Stimulated activated memory B cell treated with anti-CD40 and anti-IgM and Interleukin-4, amounts not matched to agents 10 μg/mL and 1 μg/mL and 100 μg/mL, for 72 hours (primary cell): ENCODE measurements around the gene TBC1D9B.
A peak's percentile ranks its signal among the peaks of the same experiment; 100 is the strongest.

ENCODE experiments used
- ATAC-seq: fragments of 150-1000 bp; cut with Tn5 transposase; 2 replicates; pipeline ENCODE4 v1.10.0; 2021
- H3K27ac Mint-ChIP-seq: one replicate; pipeline ENCODE4 v1.8.0; 2022; ENCODE audit warnings: mild to moderate bottlenecking, mixed read lengths
- H3K27me3 Mint-ChIP-seq: one replicate; pipeline ENCODE4 v1.8.0; 2022; ENCODE audit warnings: mixed read lengths
- H3K36me3 Mint-ChIP-seq: one replicate; pipeline ENCODE4 v1.8.0; 2022; ENCODE audit warnings: mixed read lengths
- H3K4me1 Mint-ChIP-seq: one replicate; pipeline ENCODE4 v1.8.0; 2022; ENCODE audit warnings: mixed read lengths
- H3K4me3 Mint-ChIP-seq: one replicate; pipeline ENCODE4 v1.8.0; 2022; ENCODE audit warnings: mild to moderate bottlenecking, moderate library complexity, mixed read lengths
- H3K9me3 Mint-ChIP-seq: one replicate; pipeline ENCODE4 v1.8.0; 2022; ENCODE audit warnings: mixed read lengths

The TBC1D9B gene

DNA sequence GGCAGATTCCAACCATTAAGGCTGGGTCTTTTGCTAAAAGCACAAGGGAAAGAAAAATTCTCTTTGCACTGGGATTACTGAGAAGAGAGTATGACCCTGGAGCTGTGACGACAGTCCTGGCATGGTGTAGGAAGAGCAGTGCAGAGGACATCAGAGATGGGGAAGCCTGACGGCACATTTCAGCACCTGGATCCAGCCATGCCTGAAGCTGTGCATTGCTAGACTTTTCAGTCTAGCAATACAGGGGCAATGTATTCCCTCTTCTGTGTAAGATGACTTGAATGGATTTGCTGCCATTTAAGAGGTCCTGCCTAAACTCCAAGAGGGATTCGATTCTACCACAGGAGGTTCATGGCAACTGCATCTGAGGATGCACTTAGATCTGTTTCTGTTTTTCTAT is 36.7 kb downstream of the TBC1D9B start:
- H3K36me3 Mint-ChIP-seq, result peaks cover 66% of the 10 kb centered on the region
- no peak overlapping the region for H3K27ac Mint-ChIP-seq
- H3K27me3 Mint-ChIP-seq, result no peaks in the 10 kb centered on the region
- H3K9me3 Mint-ChIP-seq, result no peaks in the 10 kb centered on the region
- no peak for ATAC-seq
- H3K4me3 Mint-ChIP-seq, result no peak overlapping the region
- peaks cover 10% of the 10 kb centered on the region for H3K4me1 Mint-ChIP-seq

DNA sequence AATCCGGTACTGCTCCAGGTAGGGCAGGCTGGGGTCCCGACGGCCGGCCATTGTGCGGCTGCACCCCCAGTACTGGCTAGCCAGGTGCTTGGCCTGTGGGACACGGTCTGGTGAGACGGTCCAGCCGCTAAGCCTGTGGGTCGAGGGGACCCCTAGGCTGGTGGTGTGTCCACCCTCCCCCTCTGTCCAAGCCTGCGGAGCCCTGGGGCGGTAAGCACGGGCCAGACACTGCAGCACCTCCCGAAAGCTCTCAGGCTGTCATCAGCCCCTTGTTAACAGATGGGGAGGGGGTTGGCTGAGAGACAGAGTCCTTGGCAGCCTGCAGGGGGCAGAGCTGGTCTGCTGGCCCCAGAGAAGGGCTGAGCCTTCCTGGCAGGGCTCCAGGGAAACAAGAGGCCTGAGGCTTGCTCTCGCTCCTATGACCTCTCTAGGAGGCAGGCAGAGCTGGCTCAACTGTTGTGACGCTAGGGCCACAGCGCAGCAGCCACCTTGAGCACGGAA is 37.2 kb downstream of the TBC1D9B start:
- no peaks in the 10 kb centered on the region for H3K9me3 Mint-ChIP-seq
- H3K27ac Mint-ChIP-seq, result no peak overlapping the region
- H3K36me3 Mint-ChIP-seq, result peaks cover 65% of the 10 kb centered on the region
- no peak for ATAC-seq
- H3K4me1 Mint-ChIP-seq, result peaks cover 12% of the 10 kb centered on the region
- H3K27me3 Mint-ChIP-seq, result no peaks in the 10 kb centered on the region
- no peak overlapping the region for H3K4me3 Mint-ChIP-seq

DNA sequence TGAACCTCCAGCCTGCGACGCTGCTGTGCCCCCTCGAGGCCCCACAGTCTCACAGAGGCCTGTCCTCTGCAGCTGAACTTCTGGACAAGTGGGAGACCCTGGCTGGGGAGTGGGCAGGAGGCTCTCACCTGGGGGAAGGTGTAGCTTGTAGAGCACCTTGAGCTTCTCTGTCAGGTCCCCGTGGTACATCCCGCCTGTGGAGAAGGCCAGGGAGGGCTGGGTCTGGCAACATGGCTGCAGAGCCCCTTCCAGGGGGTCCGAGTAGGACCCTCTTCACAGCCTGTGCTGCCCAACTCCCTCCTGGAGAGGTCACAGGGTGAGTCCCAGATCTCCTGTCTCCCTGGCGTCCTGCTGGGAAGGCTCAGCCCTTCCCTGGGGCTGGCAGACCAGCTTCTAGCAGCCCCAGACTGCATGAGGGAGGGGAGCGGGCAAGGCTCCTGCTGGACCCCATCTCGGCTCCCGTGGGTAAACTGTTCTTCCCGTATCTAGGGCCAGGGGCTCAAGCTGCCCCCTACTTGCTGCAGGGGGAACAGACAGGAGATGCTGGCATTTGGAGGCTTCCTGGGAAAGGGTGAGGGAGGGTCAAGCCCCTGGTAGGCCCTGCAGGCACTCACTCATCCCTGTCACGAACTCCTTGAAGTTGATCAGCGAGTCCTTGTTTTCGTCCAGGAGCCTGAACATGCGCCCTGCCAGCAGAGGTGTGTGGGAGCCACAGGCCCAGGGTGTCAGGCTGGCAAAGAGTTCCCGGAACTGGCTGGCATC is 37.9 kb downstream of the TBC1D9B start:
- no peak for ATAC-seq
- Mint-ChIP-seq H3K4me1 (peaks cover 18% of the 10 kb centered on the region), H3K36me3 (peaks cover 65% of the 10 kb centered on the region), H3K27ac (no peak overlapping the region), H3K4me3 (no peak overlapping the region), H3K27me3 (no peaks in the 10 kb centered on the region), H3K9me3 (no peaks in the 10 kb centered on the region)

DNA sequence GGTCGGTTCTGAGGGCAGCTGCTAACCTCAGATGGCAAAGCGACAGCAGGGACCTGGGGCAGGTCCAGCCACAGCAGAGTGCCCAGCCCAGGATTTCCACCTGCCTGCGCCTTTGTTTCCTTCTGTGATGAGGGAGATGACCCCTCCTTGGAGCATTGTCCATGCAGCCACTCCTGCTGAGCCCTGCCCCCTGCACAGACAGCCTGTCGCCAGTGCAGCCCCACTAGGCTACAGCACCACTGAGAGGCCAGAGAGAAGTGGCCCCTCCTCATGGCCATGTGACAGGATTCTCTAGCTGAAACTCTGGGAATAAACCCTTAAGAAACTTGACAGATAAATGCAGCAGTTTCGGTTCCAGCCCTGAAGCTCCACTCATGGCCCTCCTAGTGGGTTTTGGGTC is 38.6 kb downstream of the TBC1D9B start:
- H3K36me3 Mint-ChIP-seq, result peaks cover 63% of the 10 kb centered on the region
- H3K4me3 Mint-ChIP-seq, result no peak overlapping the region
- H3K27ac Mint-ChIP-seq, result no peak overlapping the region
- no peaks in the 10 kb centered on the region for H3K27me3 Mint-ChIP-seq
- ATAC-seq, result no peak
- no peaks in the 10 kb centered on the region for H3K9me3 Mint-ChIP-seq
- H3K4me1 Mint-ChIP-seq, result peaks cover 18% of the 10 kb centered on the region

- Mint-ChIP-seq H3K4me1 (peaks cover 18% of the 10 kb centered on the region), H3K27ac (no peak overlapping the region), H3K27me3 (no peaks in the 10 kb centered on the region), H3K36me3 (peaks cover 65% of the 10 kb centered on the region), H3K9me3 (no peaks in the 10 kb centered on the region), H3K4me3 (no peak overlapping the region)
- no peak for ATAC-seq
Measured at GRCh38 chr5:179868541-179868940, 39.2 kb downstream of the TBC1D9B start.

DNA sequence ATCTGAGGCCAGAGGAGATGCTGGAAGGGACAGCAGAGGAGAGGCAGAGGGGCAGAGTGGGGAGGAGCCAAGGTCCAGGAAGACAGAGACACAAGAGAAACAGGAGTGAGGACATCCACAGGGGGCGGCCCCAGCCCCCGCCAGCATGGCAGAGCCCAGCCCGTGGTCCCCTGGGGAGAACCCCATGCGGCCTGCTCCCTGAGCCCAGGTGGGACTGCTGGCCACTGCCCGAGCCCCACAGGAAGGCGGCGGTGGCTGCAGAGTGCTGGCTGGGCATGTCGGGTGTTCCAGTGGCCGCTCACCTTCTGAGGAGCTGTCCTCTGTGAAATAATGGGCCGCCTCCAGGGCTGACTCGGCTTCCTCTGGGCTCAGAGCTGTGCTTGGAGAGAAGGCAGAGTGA is 40.2 kb downstream of the TBC1D9B start:
- Mint-ChIP-seq H3K4me3 (no peak overlapping the region), H3K36me3 (peaks cover 75% of the 10 kb centered on the region), H3K27ac (peak overlapping the region; percentile 13), H3K9me3 (no peaks in the 10 kb centered on the region), H3K27me3 (no peaks in the 10 kb centered on the region), H3K4me1 (peaks cover 18% of the 10 kb centered on the region)
- ATAC-seq, result no peak

- peak overlapping the region; percentile 13 for H3K27ac Mint-ChIP-seq
- no peak overlapping the region for H3K4me3 Mint-ChIP-seq
- ATAC-seq, result no peak
- peaks cover 74% of the 10 kb centered on the region for H3K36me3 Mint-ChIP-seq
- H3K4me1 Mint-ChIP-seq, result peaks cover 18% of the 10 kb centered on the region
- no peaks in the 10 kb centered on the region for H3K9me3 Mint-ChIP-seq
- no peaks in the 10 kb centered on the region for H3K27me3 Mint-ChIP-seq
Measured at GRCh38 chr5:179867079-179867465, 40.6 kb downstream of the TBC1D9B start.

DNA sequence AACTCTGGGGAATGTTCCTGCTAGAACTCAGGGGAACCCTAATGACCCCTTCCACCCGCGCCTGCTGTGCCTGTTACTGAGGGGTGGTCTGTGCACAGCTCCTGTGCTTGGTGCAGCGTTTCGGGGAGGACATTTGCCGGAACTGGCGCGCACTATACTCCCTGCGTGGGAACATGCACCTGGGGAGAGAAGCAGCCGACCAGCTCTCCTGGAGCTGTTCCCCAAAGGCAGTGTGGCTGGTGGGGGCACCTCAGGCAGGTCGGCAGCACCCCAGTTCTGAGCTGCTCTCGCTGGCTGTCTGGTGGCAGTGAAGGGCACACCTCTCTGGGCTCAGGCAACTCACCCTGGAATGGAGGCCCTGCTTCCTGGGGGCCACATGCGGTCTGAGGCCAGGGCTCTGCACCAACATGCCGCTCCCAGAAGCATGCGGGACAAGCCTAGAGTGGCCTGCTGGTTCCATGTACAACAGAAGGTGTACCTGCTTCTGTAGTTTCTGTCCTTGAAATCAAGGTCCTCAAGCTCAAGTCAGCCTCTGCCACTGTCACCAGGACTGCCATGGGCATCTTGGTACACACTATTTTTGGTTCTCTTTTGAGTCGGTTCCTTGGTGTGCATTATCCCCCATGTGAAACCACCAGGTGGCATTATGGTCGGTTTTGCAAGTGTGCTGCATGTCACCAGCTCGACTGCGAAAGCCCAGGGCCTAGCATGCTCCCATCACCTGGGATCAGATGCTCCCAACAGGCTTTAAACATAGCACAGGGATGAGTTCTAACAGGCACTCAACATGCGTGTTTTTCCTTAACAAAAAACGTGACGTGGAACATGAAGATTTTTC is 41.2 kb downstream of the TBC1D9B start:
- Mint-ChIP-seq H3K36me3 (peaks cover 73% of the 10 kb centered on the region), H3K4me1 (peaks cover 18% of the 10 kb centered on the region), H3K27ac (no peak overlapping the region), H3K9me3 (no peaks in the 10 kb centered on the region), H3K27me3 (no peaks in the 10 kb centered on the region), H3K4me3 (no peak overlapping the region)
- peak; percentile 65 for ATAC-seq

DNA sequence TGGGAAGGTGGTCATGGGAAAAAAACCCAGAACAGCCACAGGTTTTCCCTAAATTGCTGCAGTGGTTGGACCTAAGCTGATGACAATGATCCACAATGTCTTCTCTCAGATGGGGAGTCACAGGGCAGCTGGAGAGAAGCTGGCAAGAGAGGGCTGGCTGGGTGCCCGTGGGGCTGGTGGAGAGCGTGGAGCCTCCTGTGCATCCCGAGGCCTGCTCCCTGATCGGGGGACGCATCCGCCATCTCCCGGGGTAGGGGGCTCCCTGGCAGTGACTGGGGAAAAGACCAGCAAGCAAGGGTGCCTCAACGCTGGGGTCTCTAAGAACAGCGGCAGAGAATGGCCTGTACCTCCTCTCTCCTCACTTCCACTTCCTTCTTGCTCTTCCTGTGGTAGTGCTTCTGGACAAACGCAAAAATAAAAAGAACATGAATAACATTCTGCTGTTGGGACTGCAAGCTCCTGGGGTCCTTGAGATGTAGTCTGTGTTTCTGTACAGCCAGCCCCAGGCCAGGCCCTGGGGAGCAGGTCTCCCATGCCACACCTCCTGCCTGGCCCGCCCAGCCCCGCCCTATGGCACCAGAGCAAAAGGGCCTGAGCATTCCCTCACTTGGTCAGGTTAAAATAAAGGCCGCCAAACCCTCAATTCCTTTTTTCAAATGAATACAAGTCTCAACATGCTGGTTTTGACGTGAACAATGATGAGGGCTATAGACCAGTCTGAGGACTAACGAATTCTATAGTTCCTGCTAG is 42.0 kb downstream of the TBC1D9B start:
- Mint-ChIP-seq H3K4me3 (no peak overlapping the region), H3K27ac (peak overlapping the region; percentile 35), H3K36me3 (peaks cover 66% of the 10 kb centered on the region), H3K27me3 (no peaks in the 10 kb centered on the region), H3K9me3 (no peaks in the 10 kb centered on the region), H3K4me1 (peaks cover 18% of the 10 kb centered on the region)
- no peak for ATAC-seq

DNA sequence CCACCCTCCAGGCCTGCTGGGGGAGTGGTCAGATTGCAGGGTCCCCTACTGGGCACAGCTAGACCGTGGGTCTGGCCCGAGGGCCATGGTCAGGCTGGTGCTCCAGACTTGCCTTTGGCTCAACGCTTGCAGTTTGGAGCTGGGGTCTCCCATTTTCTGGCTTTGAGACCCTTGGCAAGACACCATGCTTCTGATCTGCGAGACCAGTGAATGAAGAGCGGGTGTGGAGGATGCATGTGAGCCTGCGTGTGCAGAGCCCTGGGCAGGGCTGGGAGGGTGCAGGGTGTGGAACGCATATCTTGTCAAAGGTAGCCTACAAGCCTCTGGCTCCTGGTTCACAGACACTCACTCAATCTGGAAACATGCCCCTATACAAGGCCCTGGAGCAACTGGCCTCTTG is 43.0 kb downstream of the TBC1D9B start:
- Mint-ChIP-seq H3K27ac (peak overlapping the region; percentile 35), H3K9me3 (no peaks in the 10 kb centered on the region), H3K4me3 (no peak overlapping the region), H3K27me3 (no peaks in the 10 kb centered on the region), H3K4me1 (peaks cover 28% of the 10 kb centered on the region), H3K36me3 (peaks cover 63% of the 10 kb centered on the region)
- ATAC-seq, result no peak

- Mint-ChIP-seq H3K36me3 (peaks cover 51% of the 10 kb centered on the region), H3K4me1 (peaks cover 31% of the 10 kb centered on the region), H3K27ac (no peak overlapping the region), H3K4me3 (no peak overlapping the region), H3K27me3 (no peaks in the 10 kb centered on the region), H3K9me3 (no peaks in the 10 kb centered on the region)
- ATAC-seq, result no peak
Measured at GRCh38 chr5:179863449-179864085, 44.1 kb downstream of the TBC1D9B start.

GRCh38 chr5:179862891-179863290 is 44.8 kb downstream of the TBC1D9B start:
- H3K4me3 Mint-ChIP-seq, result no peak overlapping the region
- no peaks in the 10 kb centered on the region for H3K27me3 Mint-ChIP-seq
- H3K27ac Mint-ChIP-seq, result no peak overlapping the region
- peaks cover 45% of the 10 kb centered on the region for H3K36me3 Mint-ChIP-seq
- peaks cover 33% of the 10 kb centered on the region for H3K4me1 Mint-ChIP-seq
- no peaks in the 10 kb centered on the region for H3K9me3 Mint-ChIP-seq
- no peak for ATAC-seq

DNA sequence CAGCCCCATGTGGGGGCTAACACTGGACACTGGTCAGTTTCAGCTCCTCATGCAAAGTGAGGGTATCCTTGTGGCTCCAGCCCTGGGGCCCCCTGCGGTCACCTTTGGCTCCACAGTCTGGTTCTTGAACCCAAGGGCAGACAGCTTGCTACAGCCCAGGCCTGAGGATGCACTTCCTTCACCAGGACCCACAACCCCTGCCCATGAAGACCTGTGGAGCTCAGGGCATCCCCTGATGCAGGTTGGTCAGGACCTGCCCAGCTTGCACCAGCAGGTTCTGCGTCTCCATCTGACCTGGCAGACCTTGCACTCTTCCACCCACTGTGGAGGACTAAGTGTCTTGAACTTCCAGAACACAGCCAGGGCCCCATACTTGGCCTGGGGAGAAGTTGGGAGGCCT is 45.4 kb downstream of the TBC1D9B start:
- Mint-ChIP-seq H3K4me3 (no peak overlapping the region), H3K27ac (no peak overlapping the region), H3K9me3 (no peaks in the 10 kb centered on the region), H3K4me1 (peaks cover 37% of the 10 kb centered on the region), H3K27me3 (no peaks in the 10 kb centered on the region), H3K36me3 (peaks cover 40% of the 10 kb centered on the region)
- no peak for ATAC-seq

- H3K27me3 Mint-ChIP-seq, result no peaks in the 10 kb centered on the region
- peaks cover 25% of the 10 kb centered on the region for H3K4me1 Mint-ChIP-seq
- no peaks in the 10 kb centered on the region for H3K9me3 Mint-ChIP-seq
- H3K27ac Mint-ChIP-seq, result no peak overlapping the region
- peaks cover 29% of the 10 kb centered on the region for H3K36me3 Mint-ChIP-seq
- no peak for ATAC-seq
- peak overlapping the region; percentile 57 for H3K4me3 Mint-ChIP-seq
Measured at GRCh38 chr5:179860301-179860700, 47.4 kb downstream of the TBC1D9B start.
